Stomach (tissue), 4 donors: ENCODE results near the gene ALK.

Source experiments
- CTCF ChIP-seq, 7 experiments: fragments of 450-650 bp in 4 of 7; fragments of 200-600 bp in 3 of 7; sonication (generic) in 3 of 7; IDR thresholded peaks; one replicate each; pipeline ENCODE4 v1.5.1; 2016 to 2019; ENCODE audit warnings: antibody characterized with exemption in 7 of 7, control low read depth in 2 of 7, mild to moderate bottlenecking in 1 of 7
- EP300 ChIP-seq: sonication (generic); formaldehyde crosslinking; IDR thresholded peaks from one replicate; pipeline ENCODE4 v1.6.1; 2017; ENCODE audit warnings: antibody characterized with exemption
- POLR2A ChIP-seq, 4 donors: fragments of 450-650 bp; IDR thresholded peaks; one replicate each; pipeline ENCODE4 v1.6.1; 2016; ENCODE audit warnings: antibody characterized with exemption in 4 of 4, control low read depth in 2 of 4, mild to moderate bottlenecking in 1 of 4, moderate library complexity in 1 of 4
- POLR2AphosphoS5 ChIP-seq, 3 donors: sonication (generic); formaldehyde crosslinking; IDR thresholded peaks; one replicate each; pipeline ENCODE4 v1.6.1; 2016; ENCODE audit warnings: antibody characterized with exemption in 3 of 3

GRCh38 chr2:29374823-29375222, 546.6 kb downstream of the ALK start:
- no peak for TF ChIP-seq CTCF (IDR thresholded peaks at IDR 0.05)
- TF ChIP-seq POLR2A (IDR thresholded peaks at IDR 0.05): no peak
- no peak for TF ChIP-seq POLR2AphosphoS5 (IDR thresholded peaks at IDR 0.05)
- TF ChIP-seq EP300: no peak
